Measurements from ENCODE around the gene CLN5.

DNA sequence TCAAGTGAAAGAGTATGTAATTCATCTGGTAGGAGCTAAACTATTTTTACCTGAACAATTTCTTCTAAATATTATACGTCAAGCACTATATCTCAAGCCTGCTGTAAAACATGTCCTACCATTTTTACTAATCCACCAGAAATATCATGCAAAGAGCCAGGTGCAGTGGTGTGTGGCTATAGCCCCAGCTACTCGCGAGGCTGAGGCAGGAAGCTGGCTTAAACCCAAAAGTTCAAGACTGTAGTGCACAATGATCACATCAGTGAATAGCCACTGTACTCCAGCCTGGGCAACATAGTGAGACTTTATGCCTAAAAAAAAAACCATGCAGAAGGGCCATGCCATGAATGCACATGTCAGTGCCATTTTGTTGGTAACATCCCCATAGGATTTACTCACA is 20.7 kb upstream of the CLN5 start:
- TF ChIP-seq CTCF (IDR thresholded peaks at IDR 0.05; ENCODE audit: poor library complexity, severe bottlenecking) (no peak), EP300 (conservative IDR thresholded peaks at IDR 0.05; ENCODE audit: poor library complexity, severe bottlenecking) (no peak), EZH2 (IDR thresholded peaks at IDR 0.05; ENCODE audit: borderline replicate concordance, insufficient read depth, low read length, poor library complexity, severe bottlenecking) (no peak), REST (IDR thresholded peaks at IDR 0.05; ENCODE audit: borderline replicate concordance) (no peak), POLR2AphosphoS5 (IDR thresholded peaks at IDR 0.05) (no peak), TAF1 (IDR thresholded peaks at IDR 0.05; ENCODE audit: low read depth) (no peak), MXI1 (conservative IDR thresholded peaks at IDR 0.05; ENCODE audit: poor library complexity, severe bottlenecking) (no peak)
